Lung (tissue), 12 donors: ENCODE data around the gene KRT12. TPM values are rescaled to one million over a fixed set of nuclear protein-coding genes. Genes with fewer than 3 reads are reported as not detected.
"Not testable (repeated sequence)": the region's sequence is repeated elsewhere in the genome, so short reads cannot be mapped to it uniquely, and the experiment has no call there.

ENCODE experiments used
- ATAC-seq: fragments of 200-7000 bp; cut with Tn5 transposase; one replicate; pipeline ENCODE4 v1.9.1; 2020; ENCODE audit warnings: moderate number of reproducible peaks; ENCODE audit not compliant: insufficient read depth, low FRiP score
- DNase-seq, 3 donors: peaks; one replicate each; pipeline ENCODE4 v3.0.0-alpha.2; 2013 to 2017
- H3K27ac ChIP-seq, 2 donors: one replicate each; pipeline ENCODE4 v1.5.1; 2013; ENCODE audit warnings: mild to moderate bottlenecking in 2 of 2, moderate library complexity in 2 of 2, control low read depth in 1 of 2, inconsistent platforms in 1 of 2, low read depth in 1 of 2, low read length in 1 of 2
- H3K27me3 ChIP-seq, 3 donors: one replicate each; pipeline ENCODE4 v1.5.1; 2013; ENCODE audit warnings: low read length in 2 of 3; ENCODE audit not compliant: control insufficient read depth in 3 of 3, insufficient read depth in 3 of 3
- H3K36me3 ChIP-seq, 4 donors: one replicate each; pipeline ENCODE4 v1.5.1; 2013; ENCODE audit warnings: low read length in 4 of 4, mild to moderate bottlenecking in 1 of 4, moderate library complexity in 1 of 4; ENCODE audit not compliant: control insufficient read depth in 4 of 4, insufficient read depth in 4 of 4
- H3K4me1 ChIP-seq, 5 donors: one replicate each; pipeline ENCODE4 v1.5.1; 2013; ENCODE audit warnings: low read length in 5 of 5, mild to moderate bottlenecking in 2 of 5, moderate library complexity in 1 of 5; ENCODE audit not compliant: control insufficient read depth in 5 of 5, insufficient read depth in 5 of 5
- H3K4me3 ChIP-seq: one replicate; pipeline ENCODE4 v1.5.1; 2013; ENCODE audit warnings: mild to moderate bottlenecking, control low read depth, moderate library complexity
- H3K9ac ChIP-seq, 2 donors: one replicate each; pipeline ENCODE4 v1.5.1; 2013; ENCODE audit warnings: low read length in 2 of 2, control low read depth in 1 of 2; ENCODE audit not compliant: insufficient read depth in 1 of 2
- H3K9me3 ChIP-seq, 4 donors: one replicate each; pipeline ENCODE4 v1.5.1; 2013; ENCODE audit warnings: low read length in 3 of 4, mild to moderate bottlenecking in 1 of 4, moderate library complexity in 1 of 4; ENCODE audit not compliant: control insufficient read depth in 4 of 4, insufficient read depth in 3 of 4
- CTCF ChIP-seq: IDR thresholded peaks from 2 replicates; pipeline ENCODE4 v1.5.1; 2012; ENCODE audit warnings: mild to moderate bottlenecking; ENCODE audit errors: control extremely low read depth, extremely low read depth
- WGBS, 2 donors: extraction: QIAGEN DNeasy Blood & Tissue Kit; methylation state at CpG; one replicate each; pipeline ENCODE4 v1.1.7; 2013; 5-methylcytosine and 5-hydroxymethylcytosine counted together
- polyA plus RNA-seq, 2 donors: library from polyadenylated mRNA; stranded (reverse); fragments of 200-250 nt; gene quantifications; one replicate each; pipeline ENCODE4 v1.2.1, GENCODE V29; 2013
- total RNA-seq, 2 donors: library from RNA; depleted of rRNA in 1 of 2; stranded (reverse); fragments of >200 nt in 1 of 2; gene quantifications; one replicate each; pipeline ENCODE4 v1.2.1, GENCODE V29; 2014 to 2021
- donor health status: control.
- donor health status: control.
- donor health status: Bipolar disorder and iron deficiency.
- donor health status: healthy.
- donor health status: DM: yes; HTN: yes; CAD: no.

Gene KRT12
- total and polyA plus RNA-seq, 4 donors: not detected

GRCh38 chr17:40862985-40863733 is 3.9 kb downstream of the KRT12 start:
- no peak overlapping the region for H3K4me3 ChIP-seq
- peaks cover 0 to 3% (median 0%) of the 10 kb centered on the region in 3 donors for H3K27me3 ChIP-seq
- H3K9me3 ChIP-seq: no peaks in the 10 kb centered on the region
- no peaks in the 10 kb centered on the region for H3K36me3 ChIP-seq
- ATAC-seq (no peak), DNase-seq (peak; percentile 6 to 22 (median 10))
- no peak for TF ChIP-seq CTCF
- no peak overlapping the region for H3K9ac ChIP-seq
- H3K27ac ChIP-seq: no peak overlapping the region
- WGBS, 2 donors: 59 to 60% methylated on average over 39 of the region's 39 CpGs
- no peaks in the 10 kb centered on the region for H3K4me1 ChIP-seq

- TF ChIP-seq CTCF: no peak
- Histone ChIP-seq H3K4me3 (no peak overlapping the region), H3K9me3 (no peaks in the 10 kb centered on the region), H3K27ac (no peak overlapping the region), H3K4me1 (no peaks in the 10 kb centered on the region), H3K27me3 (peaks cover 0 to 3% (median under 1%) of the 10 kb centered on the region in 3 donors), H3K36me3 (no peaks in the 10 kb centered on the region), H3K9ac (no peak overlapping the region)
- DNase-seq (no peak), ATAC-seq (no peak)
- WGBS, 2 donors: 82 to 92% methylated on average over 2 of the region's 2 CpGs
These were observed 7.5 kb downstream of the KRT12 start for GRCh38 chr17:40859536-40859935.

GRCh38 chr17:40858667-40859066 is 8.4 kb downstream of the KRT12 start:
- H3K27me3 ChIP-seq, H3K9ac ChIP-seq, DNase-seq, H3K27ac ChIP-seq, H3K9me3 ChIP-seq, H3K4me1 ChIP-seq, H3K36me3 ChIP-seq, ATAC-seq, H3K4me3 ChIP-seq: not testable (repeated sequence)
- 87 to 91% methylated on average over 2 of the region's 2 CpGs for WGBS, 2 donors

- Histone ChIP-seq H3K4me1 (no peaks in the 10 kb centered on the region), H3K36me3 (no peaks in the 10 kb centered on the region), H3K9ac (no peak overlapping the region), H3K27me3 (peaks cover 0 to 3% (median 0%) of the 10 kb centered on the region in 3 donors), H3K9me3 (no peaks in the 10 kb centered on the region), H3K27ac (no peak overlapping the region), H3K4me3 (no peak overlapping the region)
- ATAC-seq (no peak), DNase-seq (no peak)
- no peak for TF ChIP-seq CTCF
- 75 to 85% methylated on average over 5 of the region's 5 CpGs for WGBS, 2 donors
These were observed 9.5 kb downstream of the KRT12 start for GRCh38 chr17:40857535-40857934.
